ENCODE measurements around the gene TCEA2.
A peak's percentile ranks its signal among the peaks of the same experiment; 100 is the strongest.

Gene TCEA2

GRCh38 chr20:64074963-64075362, 12.0 kb downstream of the TCEA2 start:
- Histone ChIP-seq H3K36me3 (ENCODE audit: control insufficient read depth, insufficient read depth, low read length) (no peaks in the 10 kb centered on the region), H3K27me3 (ENCODE audit: control insufficient read depth, insufficient read depth, low read length) (no peaks in the 10 kb centered on the region), H3K27ac (ENCODE audit: low read length) (no peak overlapping the region), H3K4me3 (ENCODE audit: low read length) (no peak overlapping the region), H3K4me1 (ENCODE audit: control insufficient read depth, insufficient read depth, low read length) (peaks cover 5% of the 10 kb centered on the region; the same call in 1 of the 2 replicates), H3K9me3 (ENCODE audit: control insufficient read depth, insufficient read depth, low read length) (no peaks in the 10 kb centered on the region)
- no peak for DNase-seq (ENCODE audit: low read depth, low spot score)
- no CpG with 5 or more reads among the region's 8 CpGs for WGBS (ENCODE audit: insufficient coverage, insufficient read length)

GRCh38 chr20:64075556-64075955, 12.6 kb downstream of the TCEA2 start:
- H3K4me3 ChIP-seq (ENCODE audit: low read length): no peak overlapping the region
- H3K27me3 ChIP-seq (ENCODE audit: control insufficient read depth, insufficient read depth, low read length): no peaks in the 10 kb centered on the region
- H3K36me3 ChIP-seq (ENCODE audit: control insufficient read depth, insufficient read depth, low read length): no peaks in the 10 kb centered on the region
- no peak for DNase-seq (ENCODE audit: low read depth, low spot score)
- H3K9me3 ChIP-seq (ENCODE audit: control insufficient read depth, insufficient read depth, low read length): no peaks in the 10 kb centered on the region
- no CpG with 5 or more reads among the region's 12 CpGs for WGBS (ENCODE audit: insufficient coverage, insufficient read length)
- H3K27ac ChIP-seq (ENCODE audit: low read length): no peak overlapping the region
- H3K4me1 ChIP-seq (ENCODE audit: control insufficient read depth, insufficient read depth, low read length): peaks cover 4% of the 10 kb centered on the region; the same call in 1 of the 2 replicates

DNA sequence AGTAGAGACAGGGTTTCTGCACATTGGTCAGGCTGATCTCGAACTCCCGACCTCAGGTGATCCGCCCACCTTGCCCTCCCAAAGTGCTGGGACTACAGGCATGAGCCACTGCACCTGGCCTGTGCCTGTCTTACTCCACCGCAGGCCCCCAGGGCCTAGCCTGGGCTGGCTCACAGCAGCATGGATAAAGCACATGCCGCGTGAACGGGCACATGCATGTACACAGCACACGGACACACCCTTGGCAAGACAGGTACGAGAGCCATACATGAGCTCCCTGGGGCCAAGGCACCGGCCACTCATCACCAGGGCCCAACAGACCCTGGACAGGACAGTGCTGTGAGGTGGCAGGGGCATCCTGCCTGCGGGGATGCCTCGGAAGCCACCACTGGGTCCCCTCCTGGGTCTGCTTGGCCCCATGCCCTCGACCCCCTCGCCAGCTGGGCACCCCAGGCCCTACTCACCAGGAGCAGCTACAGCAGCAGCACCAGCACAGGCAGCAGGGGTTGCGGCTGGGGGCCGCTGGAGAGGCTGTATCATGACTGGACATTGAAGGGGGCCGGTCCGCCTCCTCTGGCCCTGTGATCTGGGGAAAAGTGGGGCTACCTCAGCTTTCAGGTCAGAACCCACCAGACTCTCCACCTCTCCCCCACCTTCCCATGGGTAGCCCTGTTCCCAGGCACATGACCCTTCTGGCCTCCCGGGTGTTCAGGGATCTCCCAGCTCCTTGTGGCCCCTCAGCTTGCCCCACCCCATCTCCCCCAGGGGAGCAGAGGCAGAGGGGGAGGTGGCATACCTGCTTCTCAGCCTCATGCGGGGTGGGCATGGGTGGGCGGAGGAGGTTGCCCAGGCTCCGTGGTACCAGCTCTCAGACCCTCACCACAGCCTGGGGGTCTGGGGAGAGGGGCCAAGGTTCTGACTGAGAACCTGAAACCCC, 13.3 kb downstream of the TCEA2 start:
- Histone ChIP-seq H3K4me3 (ENCODE audit: low read length) (no peak overlapping the region), H3K36me3 (ENCODE audit: control insufficient read depth, insufficient read depth, low read length) (no peaks in the 10 kb centered on the region), H3K4me1 (ENCODE audit: control insufficient read depth, insufficient read depth, low read length) (peaks cover 4% of the 10 kb centered on the region; the same call in 1 of the 2 replicates), H3K27me3 (ENCODE audit: control insufficient read depth, insufficient read depth, low read length) (no peaks in the 10 kb centered on the region), H3K9me3 (ENCODE audit: control insufficient read depth, insufficient read depth, low read length) (no peaks in the 10 kb centered on the region), H3K27ac (ENCODE audit: low read length) (no peak overlapping the region)
- WGBS (ENCODE audit: insufficient coverage, insufficient read length): no CpG with 5 or more reads among the region's 22 CpGs
- no peak for DNase-seq (ENCODE audit: low read depth, low spot score)

DNA sequence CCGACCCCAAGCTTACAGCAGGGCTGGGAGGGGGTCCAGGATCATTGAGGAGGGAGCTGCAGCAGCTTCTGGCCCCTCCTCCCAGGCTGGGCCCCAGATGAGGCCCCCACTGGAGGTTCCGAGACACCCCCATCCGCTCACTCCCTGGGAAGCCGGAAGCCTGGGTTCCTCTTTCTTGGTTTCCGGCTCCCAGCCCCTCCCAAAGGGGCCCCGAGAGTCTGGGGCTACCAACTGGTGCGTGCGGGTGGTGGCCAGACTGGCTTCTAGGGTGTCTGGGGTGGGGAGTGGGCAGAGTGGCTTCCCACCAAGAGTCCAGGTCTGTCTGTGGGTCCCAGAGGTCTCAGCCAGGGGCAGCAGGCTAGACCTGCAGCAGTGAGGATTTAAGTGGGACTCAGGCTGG, 14.1 kb downstream of the TCEA2 start:
- H3K36me3 ChIP-seq (ENCODE audit: control insufficient read depth, insufficient read depth, low read length): no peaks in the 10 kb centered on the region
- peaks cover 4% of the 10 kb centered on the region; the same call in 1 of the 2 replicates for H3K4me1 ChIP-seq (ENCODE audit: control insufficient read depth, insufficient read depth, low read length)
- no peaks in the 10 kb centered on the region; the same call in 1 of the 2 replicates for H3K27me3 ChIP-seq (ENCODE audit: control insufficient read depth, insufficient read depth, low read length)
- DNase-seq (ENCODE audit: low read depth, low spot score): no peak
- no peak overlapping the region for H3K27ac ChIP-seq (ENCODE audit: low read length)
- no peaks in the 10 kb centered on the region for H3K9me3 ChIP-seq (ENCODE audit: control insufficient read depth, insufficient read depth, low read length)
- WGBS (ENCODE audit: insufficient coverage, insufficient read length): no CpG with 5 or more reads among the region's 8 CpGs
- H3K4me3 ChIP-seq (ENCODE audit: low read length): no peak overlapping the region

- no CpG with 5 or more reads among the region's 7 CpGs for WGBS (ENCODE audit: insufficient coverage, insufficient read length)
- Histone ChIP-seq H3K36me3 (ENCODE audit: control insufficient read depth, insufficient read depth, low read length) (no peaks in the 10 kb centered on the region), H3K27ac (ENCODE audit: low read length) (no peak overlapping the region)
Observed at GRCh38 chr20:64077541-64077875, 14.5 kb downstream of the TCEA2 start.

GRCh38 chr20:64077876-64078551, 15.0 kb downstream of the TCEA2 start:
- no peak overlapping the region for H3K4me3 ChIP-seq (ENCODE audit: low read length)
- whole genome bisulfite sequencing (ENCODE audit: insufficient coverage, insufficient read length): no CpG with 5 or more reads among the region's 15 CpGs
- H3K27ac ChIP-seq (ENCODE audit: low read length): no peak overlapping the region
- no peaks in the 10 kb centered on the region for H3K36me3 ChIP-seq (ENCODE audit: control insufficient read depth, insufficient read depth, low read length)
- no peak for DNase-seq (ENCODE audit: low read depth, low spot score)
- H3K9me3 ChIP-seq (ENCODE audit: control insufficient read depth, insufficient read depth, low read length): no peaks in the 10 kb centered on the region
- H3K4me1 ChIP-seq (ENCODE audit: control insufficient read depth, insufficient read depth, low read length): peaks cover 4% of the 10 kb centered on the region; the same call in 1 of the 2 replicates
- peaks cover under 1% of the 10 kb centered on the region; the same call in 1 of the 2 replicates for H3K27me3 ChIP-seq (ENCODE audit: control insufficient read depth, insufficient read depth, low read length)

More at GRCh38 chr20:64077541-64077875, 14.5 kb downstream of the TCEA2 start:
- H3K4me3 ChIP-seq (ENCODE audit: low read length): no peak overlapping the region
- peaks cover 4% of the 10 kb centered on the region; the same call in 1 of the 2 replicates for H3K4me1 ChIP-seq (ENCODE audit: control insufficient read depth, insufficient read depth, low read length)
- no peak for DNase-seq (ENCODE audit: low read depth, low spot score)
- H3K9me3 ChIP-seq (ENCODE audit: control insufficient read depth, insufficient read depth, low read length): no peaks in the 10 kb centered on the region
- no peaks in the 10 kb centered on the region; the same call in 1 of the 2 replicates for H3K27me3 ChIP-seq (ENCODE audit: control insufficient read depth, insufficient read depth, low read length)

DNA sequence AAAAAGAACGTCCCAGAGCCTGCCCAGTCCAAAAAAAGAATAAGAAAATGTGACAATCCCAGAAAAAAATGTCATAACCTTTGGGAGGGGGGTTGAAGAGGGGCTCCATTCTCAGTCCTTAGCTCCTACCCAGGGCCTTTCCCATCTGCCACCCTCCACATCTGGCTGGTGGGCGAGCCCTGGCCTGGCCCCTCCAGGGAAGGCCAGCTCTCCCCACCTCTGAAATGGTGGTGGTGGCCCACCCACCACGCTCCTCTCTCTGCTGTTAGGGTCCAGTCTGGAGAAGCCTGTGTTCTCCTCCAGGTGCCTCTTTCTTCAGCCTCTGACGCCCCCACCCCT, 15.9 kb downstream of the TCEA2 start:
- H3K27me3 ChIP-seq (ENCODE audit: control insufficient read depth, insufficient read depth, low read length): peaks cover 2% of the 10 kb centered on the region; the same call in 1 of the 2 replicates
- peaks cover 4% of the 10 kb centered on the region; the same call in 1 of the 2 replicates for H3K4me1 ChIP-seq (ENCODE audit: control insufficient read depth, insufficient read depth, low read length)
- H3K4me3 ChIP-seq (ENCODE audit: low read length): peak overlapping the region; percentile 40; the same call in 1 of the 2 replicates
- H3K9me3 ChIP-seq (ENCODE audit: control insufficient read depth, insufficient read depth, low read length): no peaks in the 10 kb centered on the region
- no peak overlapping the region for H3K27ac ChIP-seq (ENCODE audit: low read length)
- no peak for DNase-seq (ENCODE audit: low read depth, low spot score)
- H3K36me3 ChIP-seq (ENCODE audit: control insufficient read depth, insufficient read depth, low read length): no peaks in the 10 kb centered on the region
- no CpG with 5 or more reads among the region's 4 CpGs for WGBS (ENCODE audit: insufficient coverage, insufficient read length)

DNA sequence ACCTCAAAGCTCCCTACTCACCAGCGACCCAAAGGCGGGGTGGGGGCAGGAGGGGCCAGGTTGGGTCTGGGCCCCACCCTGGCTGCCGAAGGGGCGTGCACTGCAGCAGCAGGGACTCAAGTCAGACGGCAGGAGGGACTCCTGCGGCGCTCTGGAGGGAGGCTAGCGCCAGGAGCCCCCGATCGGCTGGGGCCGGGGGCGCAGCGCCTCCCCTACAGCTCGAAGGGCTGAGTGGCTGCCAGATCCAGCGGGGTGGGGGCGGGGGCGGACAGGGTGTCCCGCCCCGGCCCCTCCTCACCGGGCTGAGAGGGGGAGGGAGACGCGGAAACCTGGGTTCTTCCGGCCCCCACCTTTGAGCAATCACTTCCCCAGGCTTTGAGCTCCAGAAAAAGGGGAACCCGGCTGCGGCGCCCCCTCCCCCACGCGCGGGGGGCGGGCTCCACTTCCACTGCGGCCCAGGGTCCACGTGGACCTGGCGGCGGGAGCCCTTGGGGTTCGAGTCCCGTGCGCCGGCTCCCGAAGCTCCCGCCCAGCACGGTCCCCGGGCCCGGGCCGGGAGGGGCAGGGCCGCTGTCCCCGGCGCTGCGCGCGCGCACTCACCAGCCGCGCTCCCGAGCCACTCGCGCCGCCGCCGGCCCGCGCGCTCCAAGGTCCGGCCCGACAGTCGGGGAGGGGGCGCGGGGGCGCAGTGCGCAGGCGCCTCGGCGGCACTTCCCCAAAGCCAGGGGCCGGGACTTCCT, 16.4 kb downstream of the TCEA2 start, which contains the start of gene RGS19:
TSS of gene RGS19 (minus strand) at position 246 of the 740 bp plus-strand sequence. CDS start 2,632 bp downstream, outside the sequence.
- no peak within 1 kb of the TSS for H3K27ac ChIP-seq (ENCODE audit: low read length)
- H3K4me1 ChIP-seq (ENCODE audit: control insufficient read depth, insufficient read depth, low read length): peaks cover 4% of the 10 kb centered on the region; the same call in 1 of the 2 replicates
- peak within 1 kb of the TSS; percentile 40; the same call in 1 of the 2 replicates for H3K4me3 ChIP-seq (ENCODE audit: low read length)
- no peaks in the 10 kb centered on the region for H3K36me3 ChIP-seq (ENCODE audit: control insufficient read depth, insufficient read depth, low read length)
- H3K27me3 ChIP-seq (ENCODE audit: control insufficient read depth, insufficient read depth, low read length): peaks cover 5% of the 10 kb centered on the region; the same call in 1 of the 2 replicates
- DNase-seq (ENCODE audit: low read depth, low spot score): no peak
- WGBS (ENCODE audit: insufficient coverage, insufficient read length): no CpG with 5 or more reads among the region's 73 CpGs
- H3K9me3 ChIP-seq (ENCODE audit: control insufficient read depth, insufficient read depth, low read length): no peaks in the 10 kb centered on the region

- no peak within 1 kb of the TSS for H3K27ac ChIP-seq (ENCODE audit: low read length)
- H3K36me3 ChIP-seq (ENCODE audit: control insufficient read depth, insufficient read depth, low read length): no peaks in the 10 kb centered on the region
- WGBS (ENCODE audit: insufficient coverage, insufficient read length): no CpG with 5 or more reads among the region's 62 CpGs
- no peak for DNase-seq (ENCODE audit: low read depth, low spot score)
- peak within 1 kb of the TSS; percentile 40; the same call in 1 of the 2 replicates for H3K4me3 ChIP-seq (ENCODE audit: low read length)
- H3K27me3 ChIP-seq (ENCODE audit: control insufficient read depth, insufficient read depth, low read length): peaks cover 10% of the 10 kb centered on the region; the same call in 1 of the 2 replicates
- peaks cover 5% of the 10 kb centered on the region; the same call in 1 of the 2 replicates for H3K4me1 ChIP-seq (ENCODE audit: control insufficient read depth, insufficient read depth, low read length)
- H3K9me3 ChIP-seq (ENCODE audit: control insufficient read depth, insufficient read depth, low read length): no peaks in the 10 kb centered on the region
Observed at GRCh38 chr20:64080013-64080812, 17.2 kb downstream of the TCEA2 start, which contains the start of gene OPRL1. Gene OPRL1 (plus strand): TSS chr20:64080082. CDS start chr20:64092721, 12,639 bp downstream.

Data from iPS DF 6.9 (cell line).